ENCODE measurements around the gene BZW1.

DNA sequence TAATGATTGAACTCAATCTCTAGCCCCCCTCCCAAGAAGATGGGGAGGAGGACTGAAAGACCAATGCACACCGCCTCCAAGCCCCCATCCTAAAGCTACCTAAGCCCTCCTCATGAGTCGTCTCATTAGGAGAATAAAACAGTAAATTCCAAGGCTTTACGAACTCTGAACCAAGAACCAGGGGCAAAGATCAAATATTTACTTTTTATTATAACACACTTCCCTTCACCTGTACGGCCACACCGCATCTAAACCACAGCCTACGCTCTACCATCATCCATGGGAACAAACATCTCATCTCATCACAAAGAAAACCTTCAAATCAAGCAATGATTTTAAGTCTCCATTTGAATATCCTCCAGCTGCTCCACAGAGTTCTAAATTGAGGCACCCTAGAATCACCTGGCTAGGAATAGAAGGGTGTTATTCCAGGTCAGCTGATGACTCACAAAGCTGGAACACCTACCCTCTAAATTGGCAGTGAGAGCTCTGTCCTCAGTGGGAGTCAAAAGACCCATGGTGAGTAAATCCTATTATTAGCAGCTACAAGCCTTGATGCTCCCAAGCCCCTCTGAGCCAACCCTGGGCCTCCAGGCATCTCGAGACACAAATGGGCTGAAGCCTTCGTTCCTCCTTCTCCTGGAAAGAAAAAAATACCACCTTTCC, 45.6 kb upstream of the BZW1 start:
- TF ChIP-seq POLR2A (IDR thresholded peaks at IDR 0.05; ENCODE audit: low read depth, low read length) (no peak), TAF1 (IDR thresholded peaks at IDR 0.05; ENCODE audit: low read depth, low read length) (no peak), POLR2AphosphoS5 (IDR thresholded peaks at IDR 0.05; ENCODE audit: low read depth, low read length) (no peak), SPI1 (IDR thresholded peaks at IDR 0.05; ENCODE audit: low read depth, low read length) (no peak), PAX5 (IDR thresholded peaks at IDR 0.05; ENCODE audit: insufficient read depth, low read length, severe bottlenecking) (no peak), POU2F2 (IDR thresholded peaks at IDR 0.05; ENCODE audit: low read depth, low read length) (no peak)

Data from GM12891 (cell line).